T-cell (primary cell): Measurements from ENCODE around the gene BCL2. TPM values are rescaled to one million over a fixed set of nuclear protein-coding genes. Genes with fewer than 3 reads are reported as not detected.

ENCODE experiments used
- ATAC-seq, 4 experiments: fragments of 200-7000 bp in 3 of 4; fragments of 150-1000 bp in 1 of 4; cut with Tn5 transposase; replicated peaks in 1 of 4; 1 replicate in 3 of 4; 2 replicates in 1 of 4; pipeline ENCODE4 v1.10.0; 2021; ENCODE audit warnings: moderate library complexity in 3 of 4, mild to moderate bottlenecking in 2 of 4, moderate number of reproducible peaks in 1 of 4
- CTCF ChIA-PET, 2 donors: fragments of 300-600 bp; sonication (Branson Sonifier 250); formaldehyde crosslinking; loops; one replicate each; lab custom pipeline; 2022; ENCODE audit warnings: antibody characterized with exemption in 2 of 2; lab: Charles Lee
- POLR2A ChIA-PET, 2 donors: fragments of 300-600 bp; sonication (Branson Sonifier 250); formaldehyde crosslinking; loops; one replicate each; lab custom pipeline; 2022; ENCODE audit warnings: antibody characterized with exemption in 2 of 2; lab: Charles Lee
- DNase-seq, 35 experiments: peaks; one replicate each; pipeline versions ENCODE4 v3.0.0 to v3.0.0-alpha.2; 2013 to 2023
- H3K27ac ChIP-seq: one replicate; pipeline ENCODE4 v1.5.1; 2013; ENCODE audit warnings: low read length
- H3K27me3 ChIP-seq, 2 experiments: replicated peaks in 1 of 2; 1 replicate in 1 of 2; 2 replicates in 1 of 2; pipeline versions ENCODE4 v1.6.1 to v1.7.0; 2013; ENCODE audit warnings: low read length in 1 of 2, mixed read lengths in 1 of 2; ENCODE audit not compliant: control insufficient read depth in 2 of 2, insufficient read depth in 2 of 2; ENCODE audit errors: extremely low read depth in 1 of 2
- H3K36me3 ChIP-seq, 2 donors: 1 replicate in 1 of 2; 2 replicates in 1 of 2; pipeline versions ENCODE4 v1.6.1 to v1.7.0; 2013; ENCODE audit warnings: low read length in 1 of 2; ENCODE audit not compliant: control insufficient read depth in 2 of 2, insufficient read depth in 1 of 2; ENCODE audit errors: extremely low read depth in 1 of 2
- H3K4me1 ChIP-seq, 2 experiments: 1 replicate in 1 of 2; 2 replicates in 1 of 2; pipeline versions ENCODE4 v1.6.1 to v1.7.0; 2013; ENCODE audit warnings: low read length in 2 of 2, mixed read lengths in 1 of 2; ENCODE audit not compliant: insufficient read depth in 2 of 2, control insufficient read depth in 1 of 2; ENCODE audit errors: extremely low read depth in 1 of 2
- H3K4me3 ChIP-seq, 2 donors: 1 replicate in 1 of 2; 2 replicates in 1 of 2; pipeline versions ENCODE4 v1.5.1 to v1.7.0; 2013; ENCODE audit warnings: mild to moderate bottlenecking in 2 of 2, low read length in 1 of 2, moderate library complexity in 1 of 2; ENCODE audit not compliant: control insufficient read depth in 1 of 2; ENCODE audit errors: extremely low read depth in 1 of 2
- H3K9me3 ChIP-seq: 2 replicates; pipeline ENCODE4 v1.7.0; 2013
- H3K27ac Mint-ChIP-seq, 2 donors: one replicate each; pipeline ENCODE4 v1.8.0; 2020 to 2021; ENCODE audit warnings: mild to moderate bottlenecking in 2 of 2, mixed read lengths in 2 of 2
- H3K27me3 Mint-ChIP-seq, 2 donors: one replicate each; pipeline ENCODE4 v1.8.0; 2021 to 2022; ENCODE audit warnings: mixed read lengths in 2 of 2
- H3K36me3 Mint-ChIP-seq: one replicate; pipeline ENCODE4 v1.8.0; 2021; ENCODE audit warnings: mixed read lengths
- H3K4me1 Mint-ChIP-seq, 3 donors: one replicate each; pipeline ENCODE4 v1.8.0; 2020 to 2022; ENCODE audit warnings: mixed read lengths in 3 of 3, mild to moderate bottlenecking in 1 of 3
- H3K4me3 Mint-ChIP-seq, 3 donors: one replicate each; pipeline ENCODE4 v1.8.0; 2020 to 2022; ENCODE audit warnings: mild to moderate bottlenecking in 3 of 3, mixed read lengths in 3 of 3, moderate library complexity in 3 of 3
- H3K9me3 Mint-ChIP-seq, 3 donors: one replicate each; pipeline ENCODE4 v1.8.0; 2020 to 2022; ENCODE audit warnings: mixed read lengths in 3 of 3
- WGBS: methylation state at CpG from one replicate; pipeline ENCODE4 v1.1.5; 2013; ENCODE audit warnings: missing lambda C conversion rate; ENCODE audit not compliant: insufficient coverage; 5-methylcytosine and 5-hydroxymethylcytosine counted together
- total RNA-seq, 35 experiments: library from RNA in 6 of 35; stranded (reverse) in 6 of 35; fragments of 120-200 nt in 1 of 35; gene quantifications; one replicate each; pipeline versions ENCODE4 v1.2.1 to v1.2.4 and lab custom pipeline; 2013 to 2026

BCL2 gene
- total RNA-seq, 5 donors from 2014 or later (not counting 1 experiment from before 2014, with no cell fraction given) = 113 to 201 (median 123) TPM

- 87% methylated on average over 3 of the region's 9 CpGs for WGBS
- ATAC-seq = no peak
- Histone ChIP-seq H3K27me3 (no peaks in the 10 kb centered on the region), H3K4me3 (no peak overlapping the region), H3K36me3 (peaks cover 6 to 12% of the 10 kb centered on the region in 2 donors), H3K4me1 (peaks cover 12 to 23% of the 10 kb centered on the region in 2 experiments), H3K27ac (no peak overlapping the region), H3K9me3 (no peaks in the 10 kb centered on the region)
- CTCF ChIA-PET = interaction anchor here (0.8 to 1.1 kb wide), 2 partner anchors 195 to 310 kb away, joined by 3 read pairs; no protein-coding TSS in a partner anchor
- POLR2A ChIA-PET = interaction anchor here in 1 of 2 donors (0.6 kb wide), 1 partner anchor 97 kb away, joined by 3 read pairs; no protein-coding TSS in a partner anchor
- H3K36me3 Mint-ChIP-seq = peaks cover 20% of the 10 kb centered on the region
- peaks cover 24 to 39% (median 25%) of the 10 kb centered on the region in 3 donors for H3K4me1 Mint-ChIP-seq
- H3K27ac Mint-ChIP-seq = peak overlapping the region; percentile 41 to 76
- no peaks in the 10 kb centered on the region for H3K27me3 Mint-ChIP-seq
- no peak overlapping the region for H3K4me3 Mint-ChIP-seq
- H3K9me3 Mint-ChIP-seq = no peaks in the 10 kb centered on the region
- no peak for DNase-seq
These were observed 191.2 kb downstream of the BCL2 start for GRCh38 chr18:63128237-63128974.

- Mint-ChIP-seq H3K4me3 (no peak overlapping the region), H3K27ac (peak overlapping the region in 1 of 2 donors; percentile 45), H3K4me1 (peaks cover 8 to 19% (median 11%) of the 10 kb centered on the region in 3 donors), H3K27me3 (no peaks in the 10 kb centered on the region), H3K9me3 (no peaks in the 10 kb centered on the region), H3K36me3 (peaks cover 23% of the 10 kb centered on the region)
- WGBS = 81% methylated on average over 7 of the region's 12 CpGs
- no peaks in the 10 kb centered on the region for H3K9me3 ChIP-seq
- H3K27me3 ChIP-seq = no peaks in the 10 kb centered on the region
- H3K27ac ChIP-seq = no peak overlapping the region
- no peak for DNase-seq
- ATAC-seq = no peak
- no peak overlapping the region for H3K4me3 ChIP-seq
- ChIA-PET POLR2A (no interaction called here), CTCF (interaction anchor here in 1 of 2 donors (0.7 kb wide), 1 partner anchor 109 kb away, joined by 3 read pairs; no protein-coding TSS in a partner anchor)
- H3K36me3 ChIP-seq = peaks cover 6 to 12% of the 10 kb centered on the region in 2 donors
- peaks cover 2 to 6% of the 10 kb centered on the region in 2 experiments for H3K4me1 ChIP-seq
These were observed 193.2 kb downstream of the BCL2 start for GRCh38 chr18:63126134-63127069.

- no peak for ATAC-seq
- Mint-ChIP-seq H3K27me3 (peaks cover 0 to under 1% of the 10 kb centered on the region in 2 donors), H3K4me1 (peaks cover 5 to 13% (median 12%) of the 10 kb centered on the region in 3 donors), H3K27ac (no peak overlapping the region), H3K4me3 (no peak overlapping the region), H3K9me3 (no peaks in the 10 kb centered on the region), H3K36me3 (peaks cover 7% of the 10 kb centered on the region)
- ChIA-PET CTCF (interaction anchor here in 1 of 2 donors (1.3 kb wide), 1 partner anchor 205 kb away, joined by 3 read pairs; no protein-coding TSS in a partner anchor), POLR2A (no interaction called here)
- H3K9me3 ChIP-seq = no peaks in the 10 kb centered on the region
- no peak overlapping the region for H3K27ac ChIP-seq
- H3K27me3 ChIP-seq = peaks cover 0 to under 1% of the 10 kb centered on the region in 2 experiments
- H3K4me3 ChIP-seq = no peak overlapping the region
- no peaks in the 10 kb centered on the region for H3K4me1 ChIP-seq
- WGBS = 100% methylated on average over 1 of the region's 4 CpGs
- no peaks in the 10 kb centered on the region for H3K36me3 ChIP-seq
- no peak for DNase-seq
These were observed 198.9 kb downstream of the BCL2 start for GRCh38 chr18:63120620-63121019.

- H3K4me3 Mint-ChIP-seq = no peak overlapping the region
- H3K4me1 Mint-ChIP-seq = peaks cover 5 to 14% (median 13%) of the 10 kb centered on the region in 3 donors
- ChIA-PET POLR2A (no interaction called here), CTCF (interaction anchor here (0.7 to 1.3 kb wide), 2 partner anchors 203 to 206 kb away, joined by 3 to 4 read pairs; no protein-coding TSS in a partner anchor)
- H3K36me3 ChIP-seq = no peaks in the 10 kb centered on the region
- WGBS = no CpG with 5 or more reads among the region's 3 CpGs
- no peak overlapping the region for H3K4me3 ChIP-seq
- peaks cover 0 to 2% of the 10 kb centered on the region in 2 donors for H3K27me3 Mint-ChIP-seq
- ATAC-seq (no peak), DNase-seq (peak in 1 of 35 experiments; percentile 34)
- H3K27me3 ChIP-seq = peaks cover 0 to 9% of the 10 kb centered on the region in 2 experiments
- H3K27ac Mint-ChIP-seq = no peak overlapping the region
- H3K9me3 Mint-ChIP-seq = no peaks in the 10 kb centered on the region
- H3K27ac ChIP-seq = no peak overlapping the region
- H3K36me3 Mint-ChIP-seq = peaks cover 3% of the 10 kb centered on the region
- peaks cover 0 to 2% of the 10 kb centered on the region in 2 experiments for H3K4me1 ChIP-seq
- no peaks in the 10 kb centered on the region for H3K9me3 ChIP-seq
These were observed 199.9 kb downstream of the BCL2 start for GRCh38 chr18:63119647-63120046.

GRCh38 chr18:63113899-63114565 is 205.5 kb downstream of the BCL2 start:
- Histone ChIP-seq H3K27ac (no peak overlapping the region), H3K27me3 (peaks cover 0 to 16% of the 10 kb centered on the region in 2 experiments), H3K4me3 (no peak overlapping the region), H3K36me3 (no peaks in the 10 kb centered on the region), H3K4me1 (peaks cover 0 to 9% of the 10 kb centered on the region in 2 experiments), H3K9me3 (peaks cover 2% of the 10 kb centered on the region)
- DNase-seq (no peak), ATAC-seq (no peak)
- Mint-ChIP-seq H3K4me1 (peaks cover 11 to 23% (median 15%) of the 10 kb centered on the region in 3 donors), H3K4me3 (no peak overlapping the region), H3K9me3 (peaks cover 3 to 17% (median 6%) of the 10 kb centered on the region in 3 donors), H3K27ac (no peak overlapping the region), H3K36me3 (peaks cover 13% of the 10 kb centered on the region), H3K27me3 (peaks cover 0 to 3% of the 10 kb centered on the region in 2 donors)
- ChIA-PET POLR2A (no interaction called here), CTCF (interaction anchor here in 1 of 2 donors (0.6 kb wide), 1 partner anchor 281 kb away, joined by 4 read pairs; no protein-coding TSS in a partner anchor)
- 60% methylated on average over 3 of the region's 5 CpGs for WGBS
